Measurements from ENCODE around the gene TLCD3A. TPM values are rescaled to one million over a fixed set of nuclear protein-coding genes. Genes with fewer than 3 reads are reported as not detected.

The TLCD3A gene
- total RNA-seq, 2 donors from 2014 or later, result 7.3 to 15.9 TPM

DNA sequence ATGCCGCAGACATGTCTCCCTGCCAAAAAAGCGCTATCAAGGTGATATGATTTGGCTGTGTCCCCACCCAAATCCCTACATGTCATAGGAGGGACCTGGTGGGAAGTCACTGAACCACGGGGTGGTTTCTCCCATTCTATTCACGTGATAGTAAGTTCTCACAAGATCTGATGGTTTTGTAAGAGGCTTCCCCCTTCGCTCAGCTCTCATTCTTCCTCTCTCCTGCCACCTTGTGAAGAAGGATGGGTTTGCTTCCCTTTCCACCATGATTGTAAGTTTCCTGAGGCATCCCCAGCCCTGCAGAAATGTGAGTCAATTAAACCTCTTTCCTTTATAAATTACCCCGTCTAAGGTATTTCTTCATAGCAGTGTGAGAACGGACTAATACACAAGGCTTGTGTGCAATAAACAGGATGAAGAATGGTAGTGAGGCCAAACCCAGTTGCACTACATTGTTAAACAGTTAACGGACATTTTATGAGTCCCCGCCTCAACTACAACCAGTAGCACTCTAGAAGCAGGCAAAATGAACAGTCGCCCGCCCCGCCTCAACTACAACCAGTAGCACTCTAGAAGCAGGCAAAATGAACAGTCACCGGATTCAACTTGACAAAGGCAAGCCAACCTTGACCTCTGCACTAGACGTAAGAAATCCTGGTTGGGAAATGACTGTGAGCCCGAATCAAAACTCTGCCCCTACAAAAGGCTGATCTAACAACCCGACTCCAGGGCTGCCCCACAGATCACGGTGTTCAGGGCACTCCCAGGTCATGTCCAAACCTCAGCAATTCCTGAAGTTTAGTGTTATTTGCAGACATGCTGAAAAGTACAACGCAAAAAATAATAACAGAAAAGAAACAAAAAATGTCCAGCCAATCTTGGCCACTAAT, 44.1 kb upstream of the TLCD3A start:
- H3K27me3 ChIP-seq (replicated peaks; ENCODE audit: insufficient read depth), result no peaks in the 10 kb centered on the region
- DNase-seq (ENCODE audit: low spot score) (no peak), ATAC-seq (ENCODE audit: insufficient number of reproducible peaks, low FRiP score, low read depth) (no peak)
- TF ChIP-seq, protein P1, sequence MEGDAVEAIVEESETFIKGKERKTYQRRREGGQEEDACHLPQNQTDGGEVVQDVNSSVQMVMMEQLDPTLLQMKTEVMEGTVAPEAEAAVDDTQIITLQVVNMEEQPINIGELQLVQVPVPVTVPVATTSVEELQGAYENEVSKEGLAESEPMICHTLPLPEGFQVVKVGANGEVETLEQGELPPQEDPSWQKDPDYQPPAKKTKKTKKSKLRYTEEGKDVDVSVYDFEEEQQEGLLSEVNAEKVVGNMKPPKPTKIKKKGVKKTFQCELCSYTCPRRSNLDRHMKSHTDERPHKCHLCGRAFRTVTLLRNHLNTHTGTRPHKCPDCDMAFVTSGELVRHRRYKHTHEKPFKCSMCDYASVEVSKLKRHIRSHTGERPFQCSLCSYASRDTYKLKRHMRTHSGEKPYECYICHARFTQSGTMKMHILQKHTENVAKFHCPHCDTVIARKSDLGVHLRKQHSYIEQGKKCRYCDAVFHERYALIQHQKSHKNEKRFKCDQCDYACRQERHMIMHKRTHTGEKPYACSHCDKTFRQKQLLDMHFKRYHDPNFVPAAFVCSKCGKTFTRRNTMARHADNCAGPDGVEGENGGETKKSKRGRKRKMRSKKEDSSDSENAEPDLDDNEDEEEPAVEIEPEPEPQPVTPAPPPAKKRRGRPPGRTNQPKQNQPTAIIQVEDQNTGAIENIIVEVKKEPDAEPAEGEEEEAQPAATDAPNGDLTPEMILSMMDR (IDR thresholded peaks at IDR 0.05), result no peak
- no peaks in the 10 kb centered on the region for H3K4me1 ChIP-seq (ENCODE audit: control insufficient read depth in 1 of 2, low read depth in 2 of 2)
- H3K27ac ChIP-seq, result no peak overlapping the region
- no peaks in the 10 kb centered on the region for H3K36me3 ChIP-seq
- H3K9me3 ChIP-seq, result no peaks in the 10 kb centered on the region
- no peak overlapping the region for H3K4me3 ChIP-seq

DNA sequence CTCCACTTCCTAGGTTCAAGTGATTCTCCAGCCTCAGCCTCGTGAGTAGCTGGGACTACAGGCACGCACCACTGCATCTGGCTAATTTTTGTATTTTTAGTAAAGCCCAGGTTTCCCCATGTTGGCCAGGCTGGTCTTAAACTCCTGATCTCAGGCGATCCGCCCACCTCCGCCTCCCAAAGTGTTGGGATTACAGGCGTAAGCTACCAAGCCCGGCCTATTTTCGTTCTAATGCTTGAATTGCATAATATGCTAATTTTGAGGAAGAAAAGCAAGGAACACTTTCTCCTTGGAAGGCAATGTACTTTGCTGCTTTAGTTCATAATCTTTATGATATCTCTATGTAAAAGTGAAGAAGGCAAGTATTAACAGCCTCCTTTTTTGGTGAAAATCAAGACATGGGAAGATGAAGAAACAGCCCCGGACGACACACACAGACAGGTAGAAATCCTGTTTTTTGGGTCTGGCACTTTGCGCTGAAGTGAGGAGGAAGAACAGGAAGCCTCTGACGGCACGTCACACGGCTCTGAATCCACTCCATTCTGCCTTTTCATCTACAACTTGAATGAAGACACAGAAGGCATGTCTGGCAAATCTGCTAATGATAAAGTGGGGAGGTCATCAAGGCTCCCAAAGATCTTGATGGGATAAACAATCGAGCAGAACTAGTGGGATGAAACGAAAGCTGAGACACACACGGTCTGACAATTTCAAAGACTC, 42.7 kb upstream of the TLCD3A start:
- Histone ChIP-seq H3K9me3 (no peaks in the 10 kb centered on the region), H3K4me3 (no peak overlapping the region), H3K27ac (no peak overlapping the region), H3K36me3 (peaks cover 1% of the 10 kb centered on the region), H3K4me1 (ENCODE audit: control insufficient read depth in 1 of 2, low read depth in 2 of 2) (peaks cover 0 to 10% of the 10 kb centered on the region in 2 donors), H3K27me3 (replicated peaks; ENCODE audit: insufficient read depth) (no peaks in the 10 kb centered on the region)
- TF ChIP-seq, protein P1 (IDR thresholded peaks at IDR 0.05), result no peak
- ATAC-seq (ENCODE audit: insufficient number of reproducible peaks, low FRiP score, low read depth) (no peak), DNase-seq (ENCODE audit: low spot score) (no peak)

DNA sequence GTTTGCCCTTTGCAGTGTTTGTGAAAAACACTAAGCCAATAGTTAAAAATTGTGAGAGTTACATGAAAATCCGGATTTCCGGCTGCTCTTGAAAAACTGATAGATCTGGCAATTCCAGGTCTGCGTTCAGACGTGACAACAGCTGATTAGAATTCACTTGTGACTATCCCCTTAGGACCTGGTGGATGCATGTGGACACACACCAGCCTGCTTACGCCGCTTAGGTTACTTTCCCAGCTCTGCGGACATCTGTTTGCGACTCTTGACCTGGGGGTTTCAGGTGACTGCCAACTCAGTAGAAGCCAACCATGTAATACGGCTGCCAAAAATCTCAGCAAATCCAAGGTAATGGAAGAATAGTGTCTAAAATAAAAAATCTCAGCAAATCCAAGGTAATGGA, 42.0 kb upstream of the TLCD3A start:
- H3K4me1 ChIP-seq (ENCODE audit: control insufficient read depth in 1 of 2, low read depth in 2 of 2), result peaks cover 0 to 12% of the 10 kb centered on the region in 2 donors
- DNase-seq (ENCODE audit: low spot score), result no peak
- H3K27ac ChIP-seq, result no peak overlapping the region
- peaks cover 4% of the 10 kb centered on the region for H3K36me3 ChIP-seq
- TF ChIP-seq, protein P1 (IDR thresholded peaks at IDR 0.05), result no peak
- H3K4me3 ChIP-seq, result no peak overlapping the region
- no peak for ATAC-seq (ENCODE audit: insufficient number of reproducible peaks, low FRiP score, low read depth)
- no peaks in the 10 kb centered on the region for H3K27me3 ChIP-seq (replicated peaks; ENCODE audit: insufficient read depth)
- no peaks in the 10 kb centered on the region for H3K9me3 ChIP-seq

DNA sequence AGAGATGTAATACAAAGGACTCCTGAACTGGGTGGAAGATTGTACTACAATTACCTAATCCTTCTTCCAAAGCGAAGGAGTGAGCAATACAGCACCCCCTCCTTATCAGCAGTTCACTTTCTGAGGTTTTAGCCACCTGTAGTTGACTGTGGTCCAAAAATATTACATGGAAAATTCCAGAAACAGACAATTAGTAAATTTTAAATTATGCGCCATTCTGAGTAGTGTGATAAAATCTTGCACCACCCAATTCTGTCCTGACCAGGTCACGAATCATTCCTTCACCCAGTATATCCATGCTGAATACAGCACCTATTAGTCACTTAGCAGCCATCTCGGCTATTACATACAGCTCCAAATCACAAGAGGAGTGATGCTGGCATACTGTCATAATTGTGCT, 41.0 kb upstream of the TLCD3A start:
- H3K4me1 ChIP-seq (ENCODE audit: control insufficient read depth in 1 of 2, low read depth in 2 of 2), result peaks cover 0 to 12% of the 10 kb centered on the region in 2 donors
- no peaks in the 10 kb centered on the region for H3K9me3 ChIP-seq
- H3K27ac ChIP-seq, result no peak overlapping the region
- DNase-seq (ENCODE audit: low spot score) (no peak), ATAC-seq (ENCODE audit: insufficient number of reproducible peaks, low FRiP score, low read depth) (no peak)
- TF ChIP-seq, protein P1 (IDR thresholded peaks at IDR 0.05), result no peak
- no peaks in the 10 kb centered on the region for H3K27me3 ChIP-seq (replicated peaks; ENCODE audit: insufficient read depth)
- H3K4me3 ChIP-seq, result no peak overlapping the region
- peaks cover 4% of the 10 kb centered on the region for H3K36me3 ChIP-seq

DNA sequence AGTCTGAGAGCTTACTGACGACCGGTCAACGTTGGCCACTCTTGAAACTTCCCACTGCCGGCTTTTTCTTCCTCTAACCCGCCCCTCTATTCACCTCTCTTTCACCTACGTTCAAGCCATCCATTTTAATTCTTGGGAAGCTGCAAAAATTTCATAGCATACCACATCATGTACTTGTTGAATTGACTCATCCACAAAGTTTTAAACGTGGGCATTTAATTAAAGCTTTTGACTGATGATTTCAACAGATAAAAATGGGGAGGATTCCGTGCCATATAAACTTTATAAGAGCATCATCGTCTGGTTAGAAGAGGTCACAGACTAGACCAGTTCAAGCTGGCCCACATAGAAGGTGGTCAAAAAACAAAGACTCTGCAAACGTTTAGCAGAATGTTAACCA, 40.3 kb upstream of the TLCD3A start:
- Histone ChIP-seq H3K4me3 (no peak overlapping the region), H3K27me3 (replicated peaks; ENCODE audit: insufficient read depth) (no peaks in the 10 kb centered on the region), H3K36me3 (peaks cover 8% of the 10 kb centered on the region), H3K9me3 (no peaks in the 10 kb centered on the region), H3K4me1 (ENCODE audit: control insufficient read depth in 1 of 2, low read depth in 2 of 2) (peaks cover 0 to 12% of the 10 kb centered on the region in 2 donors), H3K27ac (no peak overlapping the region)
- no peak for DNase-seq (ENCODE audit: low spot score)
- TF ChIP-seq, protein P1 (IDR thresholded peaks at IDR 0.05), result no peak
- no peak for ATAC-seq (ENCODE audit: insufficient number of reproducible peaks, low FRiP score, low read depth)
